Left colon (tissue), 2 donors: ENCODE data around the gene INTS3. TPM values are rescaled to one million over a fixed set of nuclear protein-coding genes. Genes with fewer than 3 reads are reported as not detected.
A peak's percentile ranks its signal among the peaks of the same experiment; 100 is the strongest.
"Not testable (repeated sequence)": the region's sequence is repeated elsewhere in the genome, so short reads cannot be mapped to it uniquely, and the experiment has no call there.

Experiments used
- ATAC-seq: fragments of 200-7000 bp; cut with Tn5 transposase; one replicate; pipeline ENCODE4 v1.9.1; 2020; ENCODE audit warnings: mild to moderate bottlenecking, moderate library complexity
- DNase-seq, 2 donors: peaks; one replicate each; pipeline ENCODE4 v3.0.0-alpha.2; 2020
- intact Hi-C, 2 donors: fragments of 100-400 bp; cut with DNase I in 1 of 2; cut with micrococcal nuclease in 1 of 2; formaldehyde crosslinking; loops; one replicate each; pipeline versions ENCODE4 v1.11.2 to v1.14.0; 2022; cut with DNase I, micrococcal nuclease
- total RNA-seq, 2 donors: library from RNA; stranded (reverse); fragmentation: NEBNext Ultra II Directional; extraction: Animal tissue kit (Norgen Biotek cat#: 25700); gene quantifications; one replicate each; pipeline ENCODE4 v1.2.1, GENCODE V29; 2021
- donor health status: DM: no; HTN: no; CAD: no.
- donor health status: DM: yes; HTN: yes; CAD: no.

The INTS3 gene
- total RNA-seq, 2 donors from 2014 or later, result 25.8 to 28.1 TPM

DNA sequence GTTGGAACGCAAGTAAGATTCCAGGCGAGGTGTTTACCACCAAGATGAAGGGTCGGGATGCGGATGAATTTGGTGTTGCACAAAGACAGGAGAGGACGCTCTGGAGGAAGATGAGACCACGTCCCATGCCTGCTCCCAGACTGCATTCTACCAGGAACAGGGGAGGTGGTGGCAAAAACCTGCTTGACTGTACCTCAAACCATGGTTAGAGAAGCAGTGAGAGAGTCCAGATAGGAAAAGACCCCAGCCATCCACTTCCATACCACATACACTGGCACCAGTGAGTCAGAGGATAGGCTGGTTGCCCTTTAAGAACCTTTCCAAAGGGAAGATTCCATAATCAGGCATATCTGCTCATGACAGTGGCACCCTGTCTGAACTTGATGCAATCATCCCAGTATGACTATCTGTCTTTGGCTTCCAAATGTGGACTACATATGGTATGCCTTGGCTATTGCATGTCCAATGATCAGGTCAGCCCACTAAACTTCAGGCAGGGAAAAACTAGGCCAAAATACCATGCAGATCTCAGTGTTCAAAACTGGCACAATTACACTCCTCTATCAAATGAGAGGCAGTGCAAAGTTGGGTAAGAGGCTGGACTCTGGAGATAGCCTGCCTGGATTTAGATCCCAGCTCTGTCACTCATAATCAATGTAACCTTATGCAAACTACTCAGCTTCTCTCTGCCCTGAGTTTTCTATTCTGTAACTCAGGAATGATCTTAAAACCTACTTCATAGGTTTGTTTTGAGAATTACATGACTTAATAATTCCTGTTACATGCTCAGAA is 28.7 kb upstream of the INTS3 start:
- DNase-seq (no peak), ATAC-seq (no peak)
- intact Hi-C loops, result no loop called here

DNA sequence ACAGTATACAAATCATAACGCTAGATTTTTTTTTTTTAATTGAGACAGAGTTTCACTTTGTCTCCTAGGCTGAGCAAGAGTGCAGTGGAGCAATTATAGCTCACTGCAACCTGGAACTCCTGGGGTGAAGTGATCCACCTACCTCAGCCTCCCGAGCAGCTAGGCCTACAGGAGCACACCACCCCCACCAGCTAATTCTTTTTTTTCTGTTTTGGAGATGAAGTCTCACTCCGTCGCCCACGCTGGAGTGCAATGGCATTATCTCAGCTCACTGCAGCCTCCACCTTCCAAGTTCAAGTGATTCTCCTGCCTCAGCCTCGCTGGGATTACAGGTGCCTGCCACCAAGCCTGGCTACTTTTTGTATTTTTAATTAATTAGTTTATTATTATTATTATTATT is 28.1 kb upstream of the INTS3 start:
- ATAC-seq, result no peak
- DNase-seq, result no peak
- intact Hi-C loops, result no loop called here

DNA sequence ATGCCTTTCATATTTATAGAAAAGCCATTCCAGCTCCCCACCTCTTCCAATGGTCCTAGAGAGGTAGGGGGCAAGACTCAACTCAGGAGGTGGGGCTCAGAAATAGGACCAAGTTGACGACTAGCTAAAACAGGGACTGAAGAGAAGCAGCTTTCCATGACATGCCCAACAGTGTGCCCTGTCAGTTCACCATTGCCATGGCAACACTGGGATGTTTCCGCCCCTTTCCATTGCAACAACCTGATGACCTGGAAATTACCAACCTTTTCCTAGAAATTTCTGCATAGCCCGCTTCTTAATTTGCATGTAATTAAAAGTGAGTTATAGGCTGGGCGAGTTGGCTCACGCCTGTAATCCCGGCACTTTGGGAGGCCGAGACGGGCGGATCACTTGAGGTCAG is 22.4 kb upstream of the INTS3 start:
- intact Hi-C loops, result no loop called here
- DNase-seq (no peak), ATAC-seq (no peak)

DNA sequence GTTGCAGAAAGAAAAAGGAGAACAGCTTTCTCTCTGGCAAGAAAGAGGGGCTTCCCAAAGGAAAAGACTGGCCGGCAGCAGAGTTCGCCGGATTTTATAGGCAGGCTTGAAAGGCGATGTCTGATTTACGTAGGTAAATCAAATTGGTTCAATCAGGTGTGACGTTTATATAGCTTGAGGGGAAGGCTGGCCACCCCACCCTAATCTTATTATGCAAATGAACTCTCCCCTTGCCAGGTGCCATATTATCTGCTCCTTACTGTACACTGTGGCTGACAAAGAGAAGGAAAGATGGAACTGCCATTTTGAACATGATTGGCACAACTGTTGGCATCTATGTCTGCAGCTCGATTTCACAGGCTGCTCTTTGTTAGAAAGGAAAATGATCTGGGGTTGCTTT is 16.8 kb upstream of the INTS3 start:
- intact Hi-C loops, result no loop called here
- ATAC-seq (no peak), DNase-seq (no peak)

GRCh38 chr1:153716211-153716610 is 11.6 kb upstream of the INTS3 start:
- intact Hi-C loops, DNase-seq, ATAC-seq: not testable (repeated sequence)

DNA sequence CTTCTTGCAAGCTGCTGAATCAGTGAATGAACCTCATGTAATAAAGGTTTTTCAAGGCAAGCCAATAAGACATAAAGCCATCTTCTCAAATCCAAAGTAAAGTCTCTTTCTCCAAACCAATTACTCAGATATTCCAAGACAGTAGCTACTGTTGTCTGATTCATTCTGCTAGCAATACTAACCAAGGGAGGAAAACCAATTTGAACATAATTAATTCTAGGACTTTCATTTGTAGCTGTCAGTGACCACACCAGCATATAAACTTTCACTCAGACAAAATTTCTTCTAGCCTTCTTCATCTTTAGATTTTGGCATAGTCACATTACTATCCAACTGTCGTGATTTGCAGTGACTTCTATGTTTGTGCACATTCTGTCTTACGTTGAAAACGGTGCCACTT is 10.5 kb upstream of the INTS3 start:
- ATAC-seq (no peak), DNase-seq (no peak)
- intact Hi-C loops, result no loop called here

- DNase-seq (no peak), ATAC-seq (no peak)
- intact Hi-C loops, result no loop called here
These were observed 4.2 kb upstream of the INTS3 start for GRCh38 chr1:153723687-153724086.

DNA sequence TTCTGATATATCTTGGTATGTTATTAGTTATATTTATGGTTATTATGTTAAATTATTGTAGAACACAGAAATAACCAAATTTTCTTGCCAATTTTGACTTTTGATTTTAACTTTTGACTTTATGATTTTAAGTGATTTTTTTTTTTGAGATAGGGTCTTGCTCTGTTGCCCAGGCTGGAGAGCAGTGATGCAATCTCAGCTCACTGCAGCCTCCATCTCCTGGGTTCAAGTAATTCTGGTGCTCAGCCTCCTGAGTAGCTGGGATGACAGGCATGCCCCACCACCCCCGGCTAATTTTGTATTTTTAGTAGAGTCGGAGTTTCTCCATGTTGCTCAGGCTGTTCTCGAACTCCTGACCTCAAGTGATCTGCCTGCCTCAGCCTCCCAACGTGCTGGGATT is 3.2 kb upstream of the INTS3 start:
- ATAC-seq, DNase-seq, intact Hi-C loops: not testable (repeated sequence)

GRCh38 chr1:153728305-153729066 is 636 bp downstream of the INTS3 start:
- DNase-seq (peak; percentile 49 to 55), ATAC-seq (peak; percentile 34)
- intact Hi-C loops, result no loop called here

DNA sequence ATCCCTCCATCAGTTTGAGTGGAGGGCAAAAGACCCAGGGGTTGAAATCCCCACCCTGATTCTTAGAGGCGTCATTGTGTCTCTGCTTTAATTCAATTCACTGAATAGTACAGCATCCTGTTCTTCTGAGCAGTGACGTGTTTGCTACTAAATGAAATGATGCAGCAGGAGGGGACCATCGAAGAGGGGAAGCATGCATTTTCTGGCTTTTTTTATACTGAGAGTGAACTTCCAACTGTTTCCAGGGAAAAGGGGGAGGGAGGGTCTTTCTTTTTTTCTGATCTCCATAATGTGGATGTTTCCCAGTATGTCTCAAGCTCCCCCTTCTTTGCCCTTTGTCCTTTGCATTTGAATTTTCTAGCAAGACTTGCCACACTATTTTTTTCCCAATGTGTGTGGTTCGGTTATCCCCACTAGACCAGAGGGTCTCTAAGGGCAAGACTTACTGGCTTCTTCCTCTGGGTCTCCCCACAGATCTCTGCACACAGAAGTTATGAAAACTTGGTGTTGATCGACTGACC is 2.7 kb downstream of the INTS3 start:
- intact Hi-C loops, result no loop called here
- ATAC-seq (no peak), DNase-seq (no peak)

- DNase-seq (no peak), ATAC-seq (no peak)
- intact Hi-C loops, result no loop called here
These were observed 6.1 kb downstream of the INTS3 start for GRCh38 chr1:153733970-153734369.

DNA sequence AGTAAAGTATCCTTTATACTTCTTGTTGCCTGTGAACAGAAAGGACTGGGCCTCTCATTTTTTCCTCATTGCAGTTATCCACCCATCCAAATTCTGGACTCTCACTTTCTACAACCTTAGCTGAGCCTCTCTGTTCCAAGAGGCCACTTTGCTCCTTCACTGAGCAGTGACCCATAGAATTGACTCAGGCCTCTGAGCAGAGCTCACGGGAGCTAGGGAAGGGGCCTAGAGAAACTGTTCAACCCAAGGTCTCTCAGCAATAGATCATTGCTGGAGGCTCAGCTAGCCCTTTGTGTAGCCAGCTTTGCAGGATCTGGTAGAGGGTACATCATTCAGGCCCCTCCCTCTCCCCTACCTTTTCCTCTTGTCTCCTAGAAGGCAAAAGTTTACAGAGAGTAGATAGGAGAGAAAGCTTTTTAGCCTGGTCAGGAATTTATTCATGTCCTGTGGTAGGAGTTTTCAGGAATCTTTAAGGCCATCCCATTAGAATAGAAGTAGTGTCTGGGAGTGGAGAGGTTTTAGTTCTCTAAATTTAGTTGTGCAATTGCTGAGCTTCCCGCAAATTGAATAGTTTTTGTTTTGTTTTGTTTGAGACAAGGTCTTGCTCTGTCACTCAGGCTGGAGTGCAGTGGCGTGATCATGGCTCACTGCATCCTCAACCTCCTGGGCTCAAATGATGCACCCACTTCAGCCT is 6.7 kb downstream of the INTS3 start:
- no peak for ATAC-seq
- intact Hi-C loops, result no loop called here
- no peak for DNase-seq

GRCh38 chr1:153735090-153735420 is 7.2 kb downstream of the INTS3 start:
- intact Hi-C loops, result no loop called here
- ATAC-seq, result no peak
- no peak for DNase-seq

DNA sequence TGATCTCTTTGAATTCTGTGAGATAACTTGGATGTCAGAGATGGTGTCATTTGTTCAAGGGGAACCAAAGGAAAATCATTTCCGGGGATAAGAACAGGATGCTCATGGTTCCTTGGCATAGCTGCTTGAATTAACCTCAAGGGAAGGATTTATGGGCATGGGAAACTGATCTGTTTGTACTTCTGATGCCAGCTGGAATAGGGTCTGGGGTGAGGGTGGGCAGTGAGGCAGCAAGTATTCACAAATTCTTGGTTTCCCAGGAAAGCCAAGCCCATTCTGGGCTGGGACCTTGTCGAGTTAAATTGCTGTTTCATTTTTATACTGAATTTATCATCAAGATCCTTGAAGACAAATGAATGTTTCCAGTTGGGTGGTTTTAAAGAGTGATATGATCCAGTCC is 14.1 kb downstream of the INTS3 start:
- ATAC-seq, result no peak

DNA sequence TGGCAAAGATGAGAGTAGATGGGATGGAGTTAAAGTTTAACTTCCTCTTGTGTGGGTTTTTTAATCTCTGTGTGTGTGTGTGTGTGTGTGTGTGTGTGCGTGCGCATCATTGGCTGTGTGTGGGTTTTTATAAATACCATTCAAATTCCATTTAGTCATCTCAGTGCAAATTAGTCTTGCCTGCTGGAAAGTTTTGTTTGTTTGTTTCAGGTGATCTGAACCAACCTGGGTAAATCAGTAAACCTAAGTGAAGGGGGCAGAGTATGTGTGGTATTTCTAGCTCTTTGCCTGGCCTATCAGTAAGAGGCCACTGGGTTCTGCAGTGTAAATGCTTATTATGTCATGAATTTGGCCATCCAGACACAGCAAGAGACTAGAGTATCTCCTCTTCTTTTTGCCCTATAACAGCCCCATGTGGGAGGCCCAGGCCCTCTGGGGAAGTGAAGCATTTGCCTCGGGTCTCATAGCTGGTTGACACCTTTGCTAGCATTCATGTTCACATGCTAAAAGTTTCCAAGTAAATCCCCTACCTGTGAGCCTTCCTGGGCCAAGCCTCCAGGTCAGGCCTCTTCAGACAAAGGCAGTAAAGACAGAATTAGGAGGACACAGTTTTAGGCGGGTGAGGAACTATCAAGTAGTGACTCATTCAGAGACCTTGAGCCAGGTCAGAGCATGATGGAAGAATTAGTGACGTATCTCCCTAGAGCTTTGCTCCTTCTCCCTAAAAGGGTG is 14.7 kb downstream of the INTS3 start:
- intact Hi-C loops, result loop anchor here in 1 of 2 donors (10.0 kb wide), 1 partner anchor 228 kb away; no protein-coding TSS in a partner anchor
- DNase-seq (peak in 1 of 2 donors; percentile 18), ATAC-seq (no peak)

More for the DNA sequence above, 14.1 kb downstream of the INTS3 start:
- no peak for DNase-seq
- intact Hi-C loops, result loop anchor here in 1 of 2 donors (10.0 kb wide), 1 partner anchor 227 kb away; no protein-coding TSS in a partner anchor

DNA sequence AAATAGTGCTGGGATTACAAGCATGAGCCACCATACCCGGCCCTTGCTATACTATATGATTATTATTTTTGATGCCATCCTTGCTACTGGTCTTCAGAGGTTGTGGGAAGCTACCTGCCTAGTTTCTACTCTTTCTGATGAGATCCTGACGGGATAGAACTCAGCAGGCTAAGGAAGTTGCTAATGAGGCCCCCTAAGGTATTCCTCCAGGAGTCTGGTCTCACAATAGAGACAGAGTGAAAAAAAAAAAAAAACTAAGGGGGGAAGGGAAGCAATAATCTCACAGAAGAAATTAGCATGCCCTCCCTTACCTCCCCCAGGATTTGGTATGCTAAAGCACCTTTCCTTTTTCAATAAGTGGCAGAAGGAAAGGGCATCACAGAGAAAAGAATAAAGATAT is 17.6 kb downstream of the INTS3 start:
- ATAC-seq (no peak), DNase-seq (no peak)
- intact Hi-C loops, result loop anchor here in 1 of 2 donors (10.0 kb wide), 1 partner anchor 231 kb away; no protein-coding TSS in a partner anchor

- intact Hi-C loops, result loop anchor here in 1 of 2 donors (10.0 kb wide), 1 partner anchor 231 kb away; no protein-coding TSS in a partner anchor
- ATAC-seq (no peak), DNase-seq (no peak)
These were observed 18.3 kb downstream of the INTS3 start for GRCh38 chr1:153746174-153746573.

GRCh38 chr1:153748903-153749302 is 21.1 kb downstream of the INTS3 start:
- intact Hi-C loops, result loop anchor here in 1 of 2 donors (10.0 kb wide), 1 partner anchor 234 kb away; no protein-coding TSS in a partner anchor
- DNase-seq (no peak), ATAC-seq (no peak)
